GM23338 (cell line): ENCODE measurements around the gene RPL7A. TPM values are rescaled to one million over a fixed set of nuclear protein-coding genes. Genes with fewer than 3 reads are reported as not detected.
"Not testable (repeated sequence)": the region's sequence is repeated elsewhere in the genome, so short reads cannot be mapped to it uniquely, and the experiment has no call there.

ENCODE experiments used
- ATAC-seq: fragments of 200-7000 bp; cut with Tn5 transposase; 3 replicates; pipeline ENCODE4 v1.9.1; 2020
- DNase-seq: peaks from one replicate; pipeline ENCODE4 v3.0.0-alpha.2; 2015; ENCODE audit warnings: low spot score
- H2AFZ ChIP-seq: fragments of 200-600 bp; sonication (generic); 2 replicates; pipeline ENCODE4 v1.8.0; 2016; ENCODE audit warnings: antibody characterized with exemption, mild to moderate bottlenecking, moderate library complexity
- H3F3A ChIP-seq: fragments of 200-600 bp; sonication (generic); replicated peaks from 2 replicates; pipeline ENCODE4 v1.8.0; 2017; ENCODE audit warnings: antibody characterized with exemption, mixed run types, low read depth
- H3K27ac ChIP-seq: fragments of 200-600 bp; sonication (generic); 2 replicates; pipeline ENCODE4 v1.6.1; 2016; ENCODE audit warnings: low read depth
- H3K27me3 ChIP-seq: fragments of 200-600 bp; sonication (generic); 2 replicates; pipeline ENCODE4 v1.8.0; 2016; ENCODE audit warnings: mild to moderate bottlenecking, mixed run types, moderate library complexity; ENCODE audit not compliant: insufficient read depth
- H3K36me3 ChIP-seq: fragments of 200-600 bp; sonication (generic); 2 replicates; pipeline ENCODE4 v1.8.0; 2016; ENCODE audit warnings: mild to moderate bottlenecking; ENCODE audit not compliant: insufficient read depth
- H3K4me1 ChIP-seq: fragments of 200-600 bp; sonication (generic); 2 replicates; pipeline ENCODE4 v1.8.0; 2016; ENCODE audit warnings: mild to moderate bottlenecking, moderate library complexity; ENCODE audit not compliant: insufficient read depth
- H3K4me2 ChIP-seq: fragments of 200-600 bp; sonication (generic); 2 replicates; pipeline ENCODE4 v1.7.1; 2017; ENCODE audit warnings: mixed run types
- H3K4me3 ChIP-seq: fragments of 200-600 bp; sonication (generic); 2 replicates; pipeline ENCODE4 v1.6.1; 2016; ENCODE audit warnings: mixed run types
- H3K79me2 ChIP-seq: fragments of 200-600 bp; sonication (generic); replicated peaks from 2 replicates; pipeline ENCODE4 v1.8.0; 2017; ENCODE audit warnings: mild to moderate bottlenecking; ENCODE audit not compliant: insufficient read depth
- H3K9me2 ChIP-seq: fragments of 200-600 bp; sonication (generic); 2 replicates; pipeline ENCODE4 v1.8.0; 2017; ENCODE audit not compliant: insufficient read depth
- H4K20me1 ChIP-seq: fragments of 200-600 bp; sonication (generic); replicated peaks from 2 replicates; pipeline ENCODE4 v1.8.0; 2017; ENCODE audit warnings: mild to moderate bottlenecking; ENCODE audit not compliant: insufficient read depth
- H3K27ac Mint-ChIP-seq: 2 replicates; pipeline ENCODE4 v1.8.0; 2020; ENCODE audit warnings: inconsistent platforms, mild to moderate bottlenecking, moderate library complexity, mixed read lengths
- H3K27me3 Mint-ChIP-seq: 3 replicates; pipeline ENCODE4 v1.8.0; 2022; ENCODE audit warnings: low read depth, mild to moderate bottlenecking, moderate library complexity, mixed read lengths, inconsistent platforms; ENCODE audit not compliant: insufficient read depth, poor library complexity
- H3K36me3 Mint-ChIP-seq: 3 replicates; pipeline ENCODE4 v1.8.0; 2021; ENCODE audit warnings: low read depth, mild to moderate bottlenecking, inconsistent platforms, moderate library complexity, mixed read lengths
- H3K4me1 Mint-ChIP-seq: 3 replicates; pipeline ENCODE4 v1.8.0; 2020; ENCODE audit warnings: mild to moderate bottlenecking, inconsistent platforms, mixed read lengths
- H3K4me3 Mint-ChIP-seq: 3 replicates; pipeline ENCODE4 v1.8.0; 2021; ENCODE audit warnings: moderate library complexity, mild to moderate bottlenecking, inconsistent platforms, mixed read lengths
- H3K9me3 Mint-ChIP-seq: 3 replicates; pipeline ENCODE4 v1.8.0; 2020; ENCODE audit warnings: moderate library complexity, mild to moderate bottlenecking, inconsistent platforms, mixed read lengths
- ETS1 ChIP-seq: IDR thresholded peaks from 2 replicates; pipeline ENCODE4 v1.6.1; 2016; ENCODE audit warnings: antibody characterized with exemption
- EZH2 ChIP-seq: fragments of 200-600 bp; sonication (generic); IDR thresholded peaks from one replicate; pipeline ENCODE4 v1.8.0; 2017; ENCODE audit warnings: antibody characterized with exemption, mild to moderate bottlenecking, low read depth; ENCODE audit not compliant: unreplicated experiment
- EZH2phosphoT487 ChIP-seq: fragments of 200-600 bp; sonication (generic); IDR thresholded peaks from one replicate; pipeline ENCODE4 v1.8.1; 2018; ENCODE audit warnings: antibody characterized with exemption; ENCODE audit not compliant: unreplicated experiment
- NANOG ChIP-seq: IDR thresholded peaks from 2 replicates; pipeline ENCODE4 v1.6.1; 2016; ENCODE audit warnings: antibody characterized with exemption, borderline replicate concordance
- POLR2AphosphoS5 ChIP-seq: IDR thresholded peaks from 2 replicates; pipeline ENCODE4 v1.6.1; 2016; ENCODE audit warnings: antibody characterized with exemption, low read depth
- REST ChIP-seq: IDR thresholded peaks from one replicate; pipeline ENCODE4 v1.6.1; 2018; ENCODE audit warnings: antibody characterized with exemption; ENCODE audit not compliant: unreplicated experiment
- STAT1 ChIP-seq: IDR thresholded peaks from one replicate; pipeline ENCODE4 v1.6.1; 2016; ENCODE audit warnings: antibody characterized with exemption; ENCODE audit not compliant: unreplicated experiment
- ZNF331 ChIP-seq: fragments of 250-450 bp; sonication (Bioruptor Pico); IDR thresholded peaks from 2 replicates; pipeline ENCODE4 v1.5.0; 2020; ENCODE audit warnings: low read depth, mild to moderate bottlenecking, moderate library complexity
- ZNF462 ChIP-seq: fragments of 250-450 bp; sonication (Bioruptor Pico); IDR thresholded peaks from 2 replicates; pipeline ENCODE4 v1.5.0; 2020; ENCODE audit warnings: mild to moderate bottlenecking, moderate library complexity
- polyA plus RNA-seq: library from polyadenylated mRNA; unstranded; fragments of >200 nt; fragmentation: Nextera tagmentation; extraction: Ambion mirVana; gene quantifications from 2 replicates; pipeline ENCODE4 v1.2.1, GENCODE V29; 2016
- total RNA-seq: library from RNA; depleted of rRNA; stranded (reverse); fragments of >200 nt; shearing (Covaris generic); gene quantifications from 2 replicates; pipeline ENCODE4 v1.2.3, GENCODE V29; 2014

The RPL7A gene
- total and polyA plus RNA-seq, 2 experiments from 2014 or later, result 1,644 to 2,020 TPM

GRCh38 chr9:133323991-133324703 lies 23.9 kb upstream of the RPL7A start:
- H3K27ac ChIP-seq, result no peak overlapping the region
- peaks cover 18% of the 10 kb centered on the region for H3K27me3 Mint-ChIP-seq
- no peak overlapping the region for H3K4me2 ChIP-seq
- ATAC-seq (no peak), DNase-seq (no peak)
- no peaks in the 10 kb centered on the region for H3K27me3 ChIP-seq
- H3F3A ChIP-seq, result no peaks in the 10 kb centered on the region
- H3K9me3 Mint-ChIP-seq, result peaks cover 31% of the 10 kb centered on the region
- no peaks in the 10 kb centered on the region for H3K36me3 ChIP-seq
- H3K79me2 ChIP-seq, result no peaks in the 10 kb centered on the region
- no peaks in the 10 kb centered on the region for H3K9me2 ChIP-seq
- no peak for TF ChIP-seq ZNF462
- no peak for TF ChIP-seq ZNF331
- TF ChIP-seq REST, result no peak
- TF ChIP-seq STAT1, result no peak
- no peak for TF ChIP-seq NANOG
- no peak for TF ChIP-seq EZH2phosphoT487
- TF ChIP-seq EZH2, result no peak
- TF ChIP-seq ETS1, result no peak
- TF ChIP-seq POLR2AphosphoS5, result no peak
- no peaks in the 10 kb centered on the region for H3K4me1 ChIP-seq
- H3K4me3 Mint-ChIP-seq, result no peak overlapping the region
- H4K20me1 ChIP-seq, result no peaks in the 10 kb centered on the region
- H2AFZ ChIP-seq, result no peak overlapping the region
- H3K4me1 Mint-ChIP-seq, result no peaks in the 10 kb centered on the region; the same call in 2 of the 3 replicates
- no peak overlapping the region for H3K4me3 ChIP-seq
- H3K27ac Mint-ChIP-seq, result no peak overlapping the region
- H3K36me3 Mint-ChIP-seq, result peaks cover 14% of the 10 kb centered on the region

- H3K27ac Mint-ChIP-seq, H3K27ac ChIP-seq, H3K27me3 ChIP-seq, H3K4me2 ChIP-seq, H3K9me2 ChIP-seq, H3K79me2 ChIP-seq, H3K4me1 ChIP-seq, H3K4me1 Mint-ChIP-seq, H2AFZ ChIP-seq, H3K36me3 ChIP-seq, H3K4me3 Mint-ChIP-seq, H3K4me3 ChIP-seq, H4K20me1 ChIP-seq, DNase-seq, ATAC-seq, H3F3A ChIP-seq: not testable (repeated sequence)
- Mint-ChIP-seq H3K27me3 (peaks cover 16% of the 10 kb centered on the region), H3K9me3 (peaks cover 31% of the 10 kb centered on the region), H3K36me3 (peaks cover 36% of the 10 kb centered on the region)
These were observed 21.0 kb upstream of the RPL7A start for GRCh38 chr9:133327021-133327420.
